DMS114 treated with DMSO at 0.1 percent for 48 hours (cell line): ENCODE data around the gene COX7A2.

Experiments used
- DNase-seq: peaks from one replicate; lab custom pipeline; 2025; ENCODE audit not compliant: unreplicated experiment; lab: John Stamatoyannopoulos, UW

The COX7A2 gene

GRCh38 chr6:75201901-75202672 lies 41.5 kb downstream of the COX7A2 start:
- DNase-seq, result no peak

GRCh38 chr6:75201021-75201420 lies 42.6 kb downstream of the COX7A2 start:
- no peak for DNase-seq

- no peak for DNase-seq
These were observed 43.7 kb downstream of the COX7A2 start for GRCh38 chr6:75199889-75200288.

- DNase-seq, result no peak
These were observed 47.4 kb downstream of the COX7A2 start for GRCh38 chr6:75196081-75196687.

- no peak for DNase-seq
These were observed 55.2 kb downstream of the COX7A2 start for GRCh38 chr6:75188221-75188925.
